Stimulated activated CD8-positive, alpha-beta memory T cell treated with anti-CD3 and anti-CD28 coated beads, Interleukin-4, amount 100 ng/mL, for 48 hours (primary cell): ENCODE measurements around the gene GREM1.

Experiments
- DNase-seq: peaks from one replicate; pipeline ENCODE4 v3.0.0-alpha.2; 2020

The GREM1 gene

GRCh38 chr15:32732574-32733157 lies 14.9 kb downstream of the GREM1 start:
- DNase-seq = no peak

GRCh38 chr15:32733281-32733680 lies 15.5 kb downstream of the GREM1 start:
- no peak for DNase-seq

- DNase-seq = no peak
Measured at GRCh38 chr15:32735989-32736700, 18.3 kb downstream of the GREM1 start.

GRCh38 chr15:32736701-32737061 lies 18.9 kb downstream of the GREM1 start:
- no peak for DNase-seq

- no peak for DNase-seq
Measured at GRCh38 chr15:32737304-32737703, 19.5 kb downstream of the GREM1 start.

GRCh38 chr15:32738666-32739065 lies 20.9 kb downstream of the GREM1 start:
- no peak for DNase-seq

- no peak for DNase-seq
Measured at GRCh38 chr15:32739522-32740063, 21.8 kb downstream of the GREM1 start.

- no peak for DNase-seq
Measured at GRCh38 chr15:32743411-32744140, 25.8 kb downstream of the GREM1 start.

GRCh38 chr15:32746116-32746857 lies 28.5 kb downstream of the GREM1 start:
- no peak for DNase-seq

- no peak for DNase-seq
Measured at GRCh38 chr15:32747921-32748342, 30.1 kb downstream of the GREM1 start.

- DNase-seq = no peak
Measured at GRCh38 chr15:32750979-32751378, 33.2 kb downstream of the GREM1 start.

GRCh38 chr15:32757426-32757825 lies 39.6 kb downstream of the GREM1 start:
- no peak for DNase-seq

GRCh38 chr15:32763295-32763694 lies 45.5 kb downstream of the GREM1 start:
- no peak for DNase-seq

- DNase-seq = no peak
Measured at GRCh38 chr15:32765236-32765635, 47.4 kb downstream of the GREM1 start.

- no peak for DNase-seq
Measured at GRCh38 chr15:32766101-32766500, 48.3 kb downstream of the GREM1 start.

- DNase-seq = no peak
Measured at GRCh38 chr15:32767236-32767635, 49.4 kb downstream of the GREM1 start.

GRCh38 chr15:32774022-32774421 lies 56.2 kb downstream of the GREM1 start:
- no peak for DNase-seq

- DNase-seq = no peak
Measured at GRCh38 chr15:32775103-32775502, 57.3 kb downstream of the GREM1 start.

GRCh38 chr15:32778391-32779176 lies 60.8 kb downstream of the GREM1 start:
- DNase-seq = no peak

- no peak for DNase-seq
Measured at GRCh38 chr15:32781781-32782180, 64.0 kb downstream of the GREM1 start.

- no peak for DNase-seq
Measured at GRCh38 chr15:32784581-32784980, 66.8 kb downstream of the GREM1 start.

GRCh38 chr15:32786906-32787305 lies 69.1 kb downstream of the GREM1 start:
- no peak for DNase-seq
